Keratinocyte (primary cell): Measurements from ENCODE around the gene HEPHL1.

Experiments
- CTCF ChIP-seq, 3 experiments: IDR thresholded peaks in 1 of 3; conservative IDR thresholded peaks in 1 of 3; optimal IDR thresholded peaks in 1 of 3; 2 replicates in 2 of 3; 3 replicates in 1 of 3; pipeline versions ENCODE3 to v1.5.1; 2011; ENCODE audit warnings: low read length in 3 of 3, mild to moderate bottlenecking in 3 of 3, moderate library complexity in 2 of 3, control low read depth in 1 of 3, inconsistent platforms in 1 of 3; ENCODE audit not compliant: insufficient read depth in 2 of 3; ENCODE audit errors: extremely low read depth in 1 of 3
- EZH2 ChIP-seq: IDR thresholded peaks from one replicate; pipeline ENCODE4 v1.6.1; 2012; ENCODE audit warnings: inconsistent platforms, mild to moderate bottlenecking, low read length, moderate library complexity

- TF ChIP-seq EZH2: no peak
- no peak for TF ChIP-seq CTCF (optimal IDR thresholded peaks at IDR 0.05 in 1 of 3, IDR thresholded peaks at IDR 0.05 in 1 of 3, conservative IDR thresholded peaks at IDR 0.05 in 1 of 3; ENCODE audit: extremely low read depth in 1 of 3, insufficient read depth in 2 of 3, low read length in 3 of 3)
These were observed 111.0 kb downstream of the HEPHL1 start for GRCh38 chr11:94132152-94132558.
